Activated T-helper 1 cell treated with Interleukin-2 at 50 U/mL for 16 hours (primary cell): ENCODE measurements around the gene IL5RA.

Experiments used
- DNase-seq: peaks from one replicate; pipeline ENCODE4 v3.0.0-alpha.2; 2020; ENCODE audit warnings: low read depth

The IL5RA gene

DNA sequence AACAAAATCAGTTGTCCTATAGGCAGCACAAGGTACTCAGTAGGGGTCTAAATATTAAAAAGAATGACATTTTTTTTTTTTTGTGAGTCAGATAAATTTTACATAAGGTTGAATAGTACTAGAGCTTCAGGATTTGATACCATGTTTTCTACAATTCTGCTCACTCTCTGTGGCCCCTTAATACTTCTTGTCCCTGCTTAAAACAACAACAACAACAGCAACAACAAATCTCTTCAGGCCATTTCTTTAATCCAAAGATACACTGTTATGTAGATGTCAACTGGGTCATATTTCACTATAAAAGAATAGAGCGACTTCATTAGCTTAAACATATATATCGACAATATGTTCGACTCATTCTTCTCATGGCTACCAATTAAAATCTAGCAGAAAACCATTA lies 3.0 kb downstream of the IL5RA start:
- no peak for DNase-seq

DNA sequence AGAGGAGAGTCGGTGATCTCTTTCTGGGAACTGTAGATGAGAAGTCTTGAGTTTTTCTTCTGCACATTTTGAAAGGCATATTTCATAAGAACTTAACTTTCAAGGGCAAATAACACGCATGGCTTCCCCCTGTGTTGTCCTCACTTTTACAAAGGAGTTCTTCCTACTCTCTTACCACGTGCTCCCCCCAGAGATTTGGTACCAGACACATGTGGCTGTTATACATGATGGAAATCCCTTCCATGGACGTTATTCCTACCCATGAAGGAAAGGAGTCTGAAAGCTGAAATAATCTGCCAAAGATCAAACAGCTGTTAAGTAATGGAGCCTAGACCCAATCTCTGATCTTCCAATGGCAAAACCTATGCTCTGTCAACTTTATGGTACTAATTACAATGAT lies 4.4 kb downstream of the IL5RA start:
- no peak for DNase-seq

- no peak for DNase-seq
Observed at GRCh38 chr3:3105246-3105645, 4.9 kb downstream of the IL5RA start.

- no peak for DNase-seq
Observed at GRCh38 chr3:3102751-3103150, 7.4 kb downstream of the IL5RA start.

- no peak for DNase-seq
Observed at GRCh38 chr3:3101660-3102458, 8.3 kb downstream of the IL5RA start.

GRCh38 chr3:3097958-3098357 lies 12.2 kb downstream of the IL5RA start:
- DNase-seq, result no peak

- no peak for DNase-seq
Observed at GRCh38 chr3:3089017-3089416, 21.2 kb downstream of the IL5RA start.

GRCh38 chr3:3087716-3088465 lies 22.3 kb downstream of the IL5RA start:
- no peak for DNase-seq

DNA sequence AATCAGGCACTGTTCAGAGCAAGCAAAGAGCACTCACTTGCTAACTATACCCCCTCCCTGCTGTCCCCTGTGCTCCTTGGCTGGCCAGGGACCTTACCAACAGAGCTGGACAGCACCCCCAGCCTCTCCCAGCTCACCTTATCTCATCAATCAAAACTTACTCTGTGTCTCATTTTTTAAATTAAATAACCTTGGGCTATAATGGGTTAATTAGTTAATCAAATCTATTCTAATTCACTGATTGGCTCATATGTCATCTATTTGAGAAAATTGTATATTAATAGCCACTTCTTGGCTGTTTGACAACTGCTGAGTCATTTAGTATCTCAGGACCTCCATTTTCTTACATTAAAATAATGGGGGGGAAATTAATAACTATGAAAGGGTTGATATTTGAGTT lies 22.9 kb downstream of the IL5RA start:
- DNase-seq, result no peak

GRCh38 chr3:3086239-3086638 lies 23.9 kb downstream of the IL5RA start:
- DNase-seq, result no peak

GRCh38 chr3:3085782-3086181 lies 24.4 kb downstream of the IL5RA start:
- no peak for DNase-seq

- DNase-seq, result no peak
Observed at GRCh38 chr3:3084890-3085289, 25.3 kb downstream of the IL5RA start.

DNA sequence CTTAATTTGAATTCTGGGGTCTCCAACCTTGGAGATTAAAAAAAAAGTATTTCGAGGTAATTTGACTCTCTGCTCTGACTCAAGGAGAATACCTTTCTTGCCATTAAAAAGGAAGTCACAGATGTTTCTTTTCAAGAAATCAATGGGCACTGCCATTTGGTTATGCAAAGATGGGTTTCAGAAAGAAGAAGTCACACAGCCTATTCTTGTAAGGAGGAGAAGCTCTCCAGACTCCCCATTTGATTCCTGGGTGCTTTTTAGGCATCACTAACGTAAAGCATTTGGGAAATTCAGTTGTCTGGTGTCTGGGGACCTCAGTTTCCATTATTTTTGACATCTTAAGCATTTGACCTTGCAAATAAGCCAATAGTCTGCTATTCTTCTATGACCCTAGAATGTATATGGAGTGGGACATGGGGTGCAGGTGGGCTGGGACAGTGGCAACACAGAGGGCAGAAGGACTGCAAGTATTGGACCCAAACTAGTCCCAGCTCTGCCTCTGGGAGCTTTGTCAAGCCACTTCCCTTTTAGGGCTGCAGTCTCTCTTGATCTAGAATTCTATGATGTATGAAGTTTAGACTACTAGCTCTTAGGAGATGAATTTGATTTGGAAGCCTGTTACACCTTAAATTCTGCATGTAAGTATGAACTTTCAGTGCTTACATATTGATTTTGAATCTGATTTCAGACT lies 27.8 kb downstream of the IL5RA start:
- no peak for DNase-seq

DNA sequence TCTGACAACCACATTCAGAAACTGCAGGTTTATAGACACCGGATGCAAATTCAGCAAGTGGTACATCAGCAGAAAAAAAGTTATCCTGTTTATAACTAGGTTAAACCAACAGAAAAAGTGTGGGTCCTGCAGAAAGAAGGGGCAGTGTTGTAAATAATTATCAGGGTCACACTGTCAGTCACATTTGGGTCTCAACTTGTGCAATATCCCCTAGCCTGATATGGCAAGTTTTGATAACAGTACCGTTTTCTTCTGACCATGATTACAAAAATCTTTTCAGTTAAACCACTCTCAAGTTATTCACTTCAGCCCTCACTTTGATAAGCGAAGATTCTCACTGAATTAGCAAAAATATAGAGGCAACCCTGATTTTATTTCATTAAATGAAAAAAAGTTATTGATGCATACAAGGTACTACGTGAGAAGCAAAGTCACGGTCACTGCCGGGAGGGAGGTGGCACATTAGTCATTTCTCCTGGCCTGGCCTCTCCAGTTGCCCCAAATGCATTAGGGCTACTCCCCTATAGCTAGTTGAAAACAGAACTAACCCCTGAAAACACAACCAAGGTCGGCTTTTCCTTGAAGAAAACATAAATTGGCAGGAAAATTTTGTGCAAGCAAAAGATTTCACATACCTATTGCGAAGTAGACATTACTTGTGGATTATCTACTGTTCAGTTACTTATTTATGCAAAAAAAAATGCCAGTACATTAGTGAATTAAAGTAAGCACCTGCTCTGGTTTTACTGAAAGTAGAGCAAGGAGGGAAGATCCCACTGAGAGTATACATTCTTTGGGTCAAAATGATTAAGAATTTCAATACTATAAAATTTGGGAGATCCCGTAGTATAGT lies 28.6 kb downstream of the IL5RA start:
- DNase-seq, result no peak

- DNase-seq, result no peak
Observed at GRCh38 chr3:3080309-3080708, 29.9 kb downstream of the IL5RA start.

GRCh38 chr3:3074551-3075257 lies 35.5 kb downstream of the IL5RA start:
- no peak for DNase-seq

- DNase-seq, result no peak
Observed at GRCh38 chr3:3071136-3071535, 39.0 kb downstream of the IL5RA start.

GRCh38 chr3:3069723-3070122 lies 40.5 kb downstream of the IL5RA start:
- DNase-seq, result no peak

GRCh38 chr3:3068358-3068881 lies 41.8 kb downstream of the IL5RA start:
- DNase-seq, result no peak

GRCh38 chr3:3066910-3067309 lies 43.3 kb downstream of the IL5RA start:
- no peak for DNase-seq

GRCh38 chr3:3066378-3066777 lies 43.8 kb downstream of the IL5RA start:
- DNase-seq, result no peak
